ENCODE data around the gene COG3.

GRCh38 chr13:45468635-45469034 is 3.9 kb downstream of the COG3 start:
- no peak for TF ChIP-seq POLR2A (IDR thresholded peaks at IDR 0.05)
- TF ChIP-seq CTCF (IDR thresholded peaks at IDR 0.05): no peak
